HepG2 (cell line): Measurements from ENCODE around the gene IFNK.

ENCODE experiments used
- ETV6 ChIP-seq: sonication (generic); formaldehyde crosslinking; conservative IDR thresholded peaks from 2 replicates; pipeline ENCODE4 v1.4.0; 2020; ENCODE audit warnings: missing genetic modification reagents
- TF ChIP-seq, protein P1 (sequence below): sonication (generic); formaldehyde crosslinking; IDR thresholded peaks from 2 replicates; pipeline ENCODE4 v1.5.0; 2020; ENCODE audit warnings: mild to moderate bottlenecking, missing genetic modification reagents, moderate library complexity

GRCh38 chr9:27499451-27499850 lies 24.6 kb upstream of the IFNK start:
- no peak for TF ChIP-seq ETV6 (CRISPR knock-in tag)
- TF ChIP-seq, protein P1, sequence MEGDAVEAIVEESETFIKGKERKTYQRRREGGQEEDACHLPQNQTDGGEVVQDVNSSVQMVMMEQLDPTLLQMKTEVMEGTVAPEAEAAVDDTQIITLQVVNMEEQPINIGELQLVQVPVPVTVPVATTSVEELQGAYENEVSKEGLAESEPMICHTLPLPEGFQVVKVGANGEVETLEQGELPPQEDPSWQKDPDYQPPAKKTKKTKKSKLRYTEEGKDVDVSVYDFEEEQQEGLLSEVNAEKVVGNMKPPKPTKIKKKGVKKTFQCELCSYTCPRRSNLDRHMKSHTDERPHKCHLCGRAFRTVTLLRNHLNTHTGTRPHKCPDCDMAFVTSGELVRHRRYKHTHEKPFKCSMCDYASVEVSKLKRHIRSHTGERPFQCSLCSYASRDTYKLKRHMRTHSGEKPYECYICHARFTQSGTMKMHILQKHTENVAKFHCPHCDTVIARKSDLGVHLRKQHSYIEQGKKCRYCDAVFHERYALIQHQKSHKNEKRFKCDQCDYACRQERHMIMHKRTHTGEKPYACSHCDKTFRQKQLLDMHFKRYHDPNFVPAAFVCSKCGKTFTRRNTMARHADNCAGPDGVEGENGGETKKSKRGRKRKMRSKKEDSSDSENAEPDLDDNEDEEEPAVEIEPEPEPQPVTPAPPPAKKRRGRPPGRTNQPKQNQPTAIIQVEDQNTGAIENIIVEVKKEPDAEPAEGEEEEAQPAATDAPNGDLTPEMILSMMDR (CRISPR knock-in tag) = no peak
